K562 (cell line): ENCODE data around the gene DIPK1A. TPM values are rescaled to one million over a fixed set of nuclear protein-coding genes. Genes with fewer than 3 reads are reported as not detected.

Experiments
- ATAC-seq: fragments of 200-7000 bp; cut with Tn5 transposase; 3 replicates; pipeline ENCODE4 v1.9.1; 2020; ENCODE audit warnings: moderate library complexity
- BruUV-seq: library from RNA; stranded (reverse); fragments of 400-500 nt; replicated peaks from 2 replicates; lab custom pipeline; 2021; lab: Mats Ljungman, UMichigan
- CTCF ChIA-PET: fragments of 300-600 bp; formaldehyde crosslinking; extraction: SDS; loops from one replicate; lab custom pipeline; 2021; ENCODE audit warnings: low intra/inter-chr PET ratio; lab: Yijun Ruan, JAX
- POLR2A ChIA-PET: fragments of 300-600, 350-650 bp; sonication (Branson Sonifier 250); formaldehyde crosslinking; extraction: SDS; loops from one replicate; lab custom pipeline; 2021; ENCODE audit warnings: antibody characterized with exemption, inconsistent platforms; lab: Yijun Ruan, JAX
- DNase-seq, 4 experiments: peaks; one replicate each; pipeline versions ENCODE4 v3.0.0 to v3.0.0-alpha.2; 2011 to 2018; ENCODE audit warnings: low spot score in 3 of 4, mixed read lengths in 3 of 4; ENCODE audit errors: extremely low read depth in 1 of 4
- FAIRE-seq: peaks from 2 replicates; lab custom pipeline; 2011; peaks lifted over from hg19 to GRCh38; lab: Jason Lieb, UNC
- H2AFZ ChIP-seq: 2 replicates; pipeline ENCODE4 v1.6.0; 2011; ENCODE audit warnings: low read depth, low read length, control low read depth, inconsistent platforms
- H3K27ac ChIP-seq: fragments of 200-600 bp; 3 replicates; pipeline ENCODE4 v1.8.0; 2011; ENCODE audit warnings: low read depth, mild to moderate bottlenecking, control low read depth, inconsistent platforms, low read length, moderate library complexity, mixed read lengths; ENCODE audit errors: extremely low read depth
- H3K27me3 ChIP-seq, 2 experiments: fragments of 300-600 bp in 1 of 2; 2 replicates in 1 of 2; 3 replicates in 1 of 2; pipeline versions ENCODE4 v1.6.0 to v1.8.0; 2011; ENCODE audit warnings: inconsistent platforms in 2 of 2, low read length in 2 of 2, mild to moderate bottlenecking in 1 of 2, mixed read lengths in 1 of 2, moderate library complexity in 1 of 2; ENCODE audit not compliant: control insufficient read depth in 2 of 2, insufficient read depth in 2 of 2
- H3K36me3 ChIP-seq: fragments of 300-600 bp; 3 replicates; pipeline ENCODE4 v1.8.0; 2011; ENCODE audit warnings: mild to moderate bottlenecking, low read length, inconsistent platforms; ENCODE audit not compliant: control insufficient read depth, insufficient read depth
- H3K4me1 ChIP-seq, 2 experiments: fragments of 200-600 bp in 1 of 2; replicated peaks in 1 of 2; 2 replicates in 1 of 2; 3 replicates in 1 of 2; pipeline versions ENCODE4 v1.5.1 to v1.8.0; 2011; ENCODE audit warnings: inconsistent platforms in 2 of 2, low read length in 2 of 2, mild to moderate bottlenecking in 1 of 2, mixed read lengths in 1 of 2, moderate library complexity in 1 of 2; ENCODE audit not compliant: control insufficient read depth in 2 of 2, insufficient read depth in 2 of 2
- H3K4me2 ChIP-seq: 2 replicates; pipeline ENCODE4 v1.6.1; 2011; ENCODE audit warnings: low read length, control low read depth, inconsistent platforms, mixed read lengths; ENCODE audit not compliant: insufficient read depth
- H3K4me3 ChIP-seq: fragments of 200-600 bp; sonication (generic), shearing (Covaris generic); 2 replicates; pipeline ENCODE4 v1.5.1; 2016; ENCODE audit warnings: control low read depth, inconsistent platforms
- H3K79me2 ChIP-seq: fragments of 200-600 bp; 3 replicates; pipeline ENCODE4 v1.8.0; 2011; ENCODE audit warnings: low read length, inconsistent platforms; ENCODE audit not compliant: control insufficient read depth, insufficient read depth
- H3K9ac ChIP-seq, 2 experiments: 2 replicates each; pipeline versions ENCODE4 v1.6.0 to v1.6.1; 2011; ENCODE audit warnings: low read depth in 2 of 2, low read length in 2 of 2, control low read depth in 1 of 2, inconsistent platforms in 1 of 2, mild to moderate bottlenecking in 1 of 2, mixed read lengths in 1 of 2; ENCODE audit not compliant: insufficient read depth in 1 of 2
- H3K9me1 ChIP-seq: one replicate; pipeline ENCODE4 v1.6.0; 2011; ENCODE audit warnings: inconsistent platforms, mild to moderate bottlenecking, low read length, moderate library complexity; ENCODE audit not compliant: control insufficient read depth, insufficient read depth
- H3K9me3 ChIP-seq: replicated peaks from 2 replicates; pipeline ENCODE4 v1.5.1; 2011; ENCODE audit warnings: low read depth, low read length, inconsistent platforms; ENCODE audit not compliant: control insufficient read depth, insufficient read depth
- H4K20me1 ChIP-seq: replicated peaks from 2 replicates; pipeline ENCODE4 v1.6.1; 2011; ENCODE audit warnings: low read length, inconsistent platforms, mixed read lengths; ENCODE audit not compliant: control insufficient read depth, insufficient read depth
- BHLHE40 ChIP-seq: IDR thresholded peaks from 2 replicates; pipeline ENCODE4 v1.6.1; 2011; ENCODE audit warnings: low read length, improper control_type of control experiment
- CHD2 ChIP-seq: IDR thresholded peaks from 2 replicates; pipeline ENCODE4 v1.6.1; 2011; ENCODE audit warnings: low read depth, low read length
- FOXA1 ChIP-seq: fragments of 450-650 bp; IDR thresholded peaks from 2 replicates; pipeline ENCODE4 v1.6.1; 2016; ENCODE audit warnings: mild to moderate bottlenecking, borderline replicate concordance
- HCFC1 ChIP-seq: IDR thresholded peaks from 2 replicates; pipeline ENCODE4 v1.6.1; 2012; ENCODE audit warnings: low read depth, low read length, improper control_type of control experiment
- HDAC3 ChIP-seq: fragments of 450-650 bp; IDR thresholded peaks from 2 replicates; pipeline ENCODE4 v1.6.1; 2018; ENCODE audit warnings: borderline replicate concordance, mild to moderate bottlenecking, moderate library complexity; ENCODE audit not compliant: partially characterized antibody
- HDAC6 ChIP-seq: IDR thresholded peaks from 2 replicates; pipeline ENCODE4 v1.6.1; 2012; ENCODE audit warnings: low read depth, mild to moderate bottlenecking, control low read depth, inconsistent platforms, low read length, moderate library complexity
- MLLT1 ChIP-seq, 2 experiments: fragments of 450-650 bp; IDR thresholded peaks; 2 replicates each; pipeline ENCODE4 v1.6.1; 2016
- NFIC ChIP-seq: fragments of 450-650 bp; IDR thresholded peaks from 2 replicates; pipeline ENCODE4 v1.6.1; 2017; ENCODE audit warnings: mild to moderate bottlenecking, inconsistent platforms
- NFIX ChIP-seq: fragments of 250-450 bp; sonication (Bioruptor Pico); IDR thresholded peaks from 2 replicates; pipeline ENCODE4 v1.4.0; 2020; ENCODE audit warnings: low read depth, mild to moderate bottlenecking, moderate library complexity
- PATZ1 ChIP-seq: fragments of 250-450 bp; sonication (Bioruptor Pico); IDR thresholded peaks from 2 replicates; pipeline ENCODE4 v1.5.0; 2020; ENCODE audit warnings: mild to moderate bottlenecking, borderline replicate concordance
- SMARCA5 ChIP-seq: fragments of 450-650 bp; IDR thresholded peaks from 2 replicates; pipeline ENCODE4 v1.6.1; 2016
- TARDBP ChIP-seq: fragments of 450-650 bp; IDR thresholded peaks from 2 replicates; pipeline ENCODE4 v1.6.1; 2016
- ZKSCAN3 ChIP-seq: fragments of 250-450 bp; sonication (Bioruptor Pico); IDR thresholded peaks from 2 replicates; pipeline ENCODE4 v1.4.0; 2020
- ZNF121 ChIP-seq: sonication (generic); formaldehyde crosslinking; conservative IDR thresholded peaks from 2 replicates; pipeline ENCODE4 v1.8.0; 2022; ENCODE audit warnings: missing genetic modification reagents
- ZNF184 ChIP-seq: sonication (generic); formaldehyde crosslinking; IDR thresholded peaks from 2 replicates; pipeline ENCODE4 v1.5.0; 2020; ENCODE audit warnings: missing genetic modification reagents
- ZNF311 ChIP-seq: fragments of 250-450 bp; sonication (Bioruptor Pico); IDR thresholded peaks from 2 replicates; pipeline ENCODE4 v1.4.0; 2020; ENCODE audit warnings: mild to moderate bottlenecking, moderate library complexity
- WGBS: fragments of 100-300 bp; shearing (Covaris generic); methylation state at CpG from one replicate; pipeline ENCODE4 v1.1.6; 2016; ENCODE audit warnings: low coverage, mixed read lengths; ENCODE audit not compliant: insufficient coverage; ENCODE audit errors: missing lambda C conversion rate; 5-methylcytosine and 5-hydroxymethylcytosine counted together
- in situ Hi-C: fragments of 300-500 bp; cut with MboI; formaldehyde crosslinking; loops from 4 replicates; pipeline ENCODE4 v1.15.0; 2018; ENCODE audit warnings: inconsistent platforms, mixed read lengths
- intact Hi-C: fragments of 100-400 bp; cut with micrococcal nuclease; formaldehyde crosslinking; loops from 2 replicates; pipeline ENCODE4 v1.14.2; 2022
- polyA plus RNA-seq, 8 experiments: library from polyadenylated mRNA; depleted of rRNA in 4 of 8; stranded (reverse) in 5 of 8; unstranded in 3 of 8; fragments of >200 nt; fragmentation: Nextera tagmentation in 2 of 8; fragmentation: Illumina TruSeq in 1 of 8; extraction: Ambion mirVana in 2 of 8; extraction: Trizol in 1 of 8; gene quantifications; 2 replicates each; pipeline versions ENCODE4 v1.2.1 to v1.2.3, GENCODE V29; 2011 to 2014; ENCODE audit warnings: inconsistent platforms in 1 of 8, missing spikeins in 1 of 8
- total RNA-seq, 7 experiments: library from RNA; depleted of rRNA in 6 of 7; stranded (reverse); fragments of >200 nt in 6 of 7; fragmentation: Illumina TruSeq in 2 of 7; extraction: Trizol in 2 of 7; gene quantifications; 2 replicates each; pipeline versions ENCODE4 v1.2.1 to v1.2.3, GENCODE V29; 2011 to 2021; ENCODE audit warnings: low replicate concordance in 1 of 7

Gene DIPK1A
- total and polyA plus RNA-seq, 9 of the 15 experiments (the other 6 are each of a cell fraction or from before 2014, with no cell fraction given), result 0.54 to 2.5 (median 1.3) TPM

GRCh38 chr1:93000751-93001175 lies 39.5 kb upstream of the DIPK1A start:
- no peaks in the 10 kb centered on the region for H4K20me1 ChIP-seq
- WGBS, result 3% methylated on average over 2 of the region's 2 CpGs
- H3K4me2 ChIP-seq, result no peak overlapping the region
- H3K9ac ChIP-seq, result no peak overlapping the region
- H3K9me1 ChIP-seq, result no peaks in the 10 kb centered on the region
- FAIRE-seq (peak; percentile 19), DNase-seq (no peak), ATAC-seq (no peak)
- no peak overlapping the region for H3K27ac ChIP-seq
- TF ChIP-seq ZNF184, result no peak
- peak; percentile 34 for TF ChIP-seq NFIC
- TF ChIP-seq HDAC3, result no peak
- H3K79me2 ChIP-seq, result no peaks in the 10 kb centered on the region
- no TSS peak for BruUV-seq
- ChIA-PET POLR2A (interaction anchor here (1.2 to 1.3 kb wide), 2 partner anchors 39 to 149 kb away, joined by 3 read pairs; no protein-coding TSS in a partner anchor), CTCF (no interaction called here)
- H3K36me3 ChIP-seq, result no peaks in the 10 kb centered on the region
- H3K9me3 ChIP-seq, result no peaks in the 10 kb centered on the region
- H3K4me3 ChIP-seq, result no peak overlapping the region
- no peaks in the 10 kb centered on the region for H3K4me1 ChIP-seq
- intact Hi-C loops (no loop called here), in situ Hi-C loops (no loop called here)
- no peaks in the 10 kb centered on the region for H3K27me3 ChIP-seq
- H2AFZ ChIP-seq, result no peak overlapping the region

- intact Hi-C loops, result no loop called here
- no TSS peak for BruUV-seq
- ChIA-PET CTCF (no interaction called here), POLR2A (interaction anchor here (0.5 to 1.2 kb wide), 2 partner anchors 24 to 148 kb away, joined by 3 read pairs; no protein-coding TSS in a partner anchor)
- Histone ChIP-seq H4K20me1 (no peaks in the 10 kb centered on the region), H2AFZ (no peak overlapping the region), H3K4me3 (no peak overlapping the region), H3K4me1 (no peaks in the 10 kb centered on the region), H3K9ac (no peak overlapping the region), H3K27ac (no peak overlapping the region), H3K27me3 (no peaks in the 10 kb centered on the region), H3K9me1 (no peaks in the 10 kb centered on the region), H3K9me3 (no peaks in the 10 kb centered on the region), H3K4me2 (no peak overlapping the region), H3K36me3 (no peaks in the 10 kb centered on the region), H3K79me2 (no peaks in the 10 kb centered on the region)
- no peak for DNase-seq
- TF ChIP-seq ZNF311 (CRISPR knock-in tag) (no peak), NFIX (no peak), PATZ1 (no peak), ZNF121 (CRISPR knock-in tag) (no peak), HDAC6 (no peak), SMARCA5 (no peak), MLLT1 (IDR thresholded peaks at IDR 0.05) (no peak), FOXA1 (no peak), ZKSCAN3 (CRISPR knock-in tag) (no peak), CHD2 (no peak), HCFC1 (no peak), TARDBP (no peak), BHLHE40 (no peak)
- no peak for ATAC-seq
- 11% methylated on average over 2 of the region's 2 CpGs for WGBS
- FAIRE-seq, result no peak
- in situ Hi-C loops, result no loop called here
Observed at GRCh38 chr1:93000291-93000690, 39.0 kb upstream of the DIPK1A start.
